Measurements from ENCODE around the gene RNFT1. TPM values are rescaled to one million over a fixed set of nuclear protein-coding genes. Genes with fewer than 3 reads are reported as not detected.

Gene RNFT1
- total and polyA plus RNA-seq, 2 donors (not counting 3 experiments of a cell fraction or from before 2014, with no cell fraction given) = 10.7 to 16.2 TPM

- FAIRE-seq (no peak), DNase-seq (ENCODE audit: low read depth, low spot score) (no peak)
- no peaks in the 10 kb centered on the region for H4K20me1 ChIP-seq (replicated peaks; ENCODE audit: control insufficient read depth, extremely low read depth, insufficient read depth, low read length)
- no peak overlapping the region for H2AFZ ChIP-seq (ENCODE audit: low read depth, low read length)
- POLR2A ChIA-PET = no interaction called here
- BruUV-seq (replicated peaks) = no TSS peak
- H3K27me3 ChIP-seq (ENCODE audit: control insufficient read depth in 2 of 2, insufficient read depth in 2 of 2, low read length in 2 of 2) = no peaks in the 10 kb centered on the region
- H3K9me1 ChIP-seq (replicated peaks; ENCODE audit: control insufficient read depth, extremely low read depth, insufficient read depth, low read length) = no peaks in the 10 kb centered on the region
- no peaks in the 10 kb centered on the region for H3K9me3 ChIP-seq (replicated peaks; ENCODE audit: control insufficient read depth, insufficient read depth, low read length)
- intact Hi-C loops (cut with micrococcal nuclease) = no loop called here
- TF ChIP-seq JUN (IDR thresholded peaks at IDR 0.05; ENCODE audit: borderline replicate concordance, insufficient read depth, insufficient read length, low read depth) (no peak), GATA2 (IDR thresholded peaks at IDR 0.05; ENCODE audit: insufficient read depth, insufficient read length, low read depth, low read length) (no peak), MYC (IDR thresholded peaks at IDR 0.05; ENCODE audit: low read depth, low read length) (no peak), FOS (IDR thresholded peaks at IDR 0.05; ENCODE audit: borderline replicate concordance, insufficient read depth, low read length) (no peak), EZH2 (IDR thresholded peaks at IDR 0.05; ENCODE audit: borderline replicate concordance, low read depth, low read length, severe bottlenecking) (no peak), POLR2AphosphoS5 (IDR thresholded peaks at IDR 0.05; ENCODE audit: insufficient read depth, low read depth, low read length) (no peak), POLR2A (IDR thresholded peaks at IDR 0.05; ENCODE audit: low read depth, low read length) (no peak), CTCF (IDR thresholded peaks at IDR 0.05; ENCODE audit: extremely low read depth in 1 of 2, insufficient read depth in 1 of 2, low read depth in 1 of 2, low read length in 2 of 2) (no peak)
- H3K9ac ChIP-seq (replicated peaks; ENCODE audit: extremely low read depth, insufficient read depth, low read length) = no peak overlapping the region
- H3K36me3 ChIP-seq (ENCODE audit: control insufficient read depth in 2 of 2, extremely low read depth in 1 of 2, insufficient read depth in 2 of 2, low read length in 2 of 2) = no peaks in the 10 kb centered on the region
- no peaks in the 10 kb centered on the region for H3K4me1 ChIP-seq (ENCODE audit: control insufficient read depth, extremely low read depth, insufficient read depth, low read length)
- no peak overlapping the region for H3K4me3 ChIP-seq (replicated peaks in 1 of 3; ENCODE audit: insufficient read depth in 1 of 3, low read depth in 1 of 3, low read length in 3 of 3)
- no peak overlapping the region for H3K4me2 ChIP-seq (ENCODE audit: insufficient read depth, low read length)
- no peaks in the 10 kb centered on the region for H3K79me2 ChIP-seq (ENCODE audit: control insufficient read depth, insufficient read depth, low read length)
- dilution Hi-C loops (cut with MboI; ENCODE audit: extremely low pct_ligation_motif_present, low sequenced_read_pairs) = no loop called here
- H3K27ac ChIP-seq (ENCODE audit: insufficient read depth, low read depth, low read length) = no peak overlapping the region
- CTCF ChIA-PET = no interaction called here
These were observed 9.7 kb downstream of the RNFT1 start for GRCh38 chr17:59954856-59955255.
